HG02885 (cell line): ENCODE results near the gene ATF7.
"Not testable (repeated sequence)": the region's sequence is repeated elsewhere in the genome, so short reads cannot be mapped to it uniquely, and the experiment has no call there.

Source experiments
- ATAC-seq: cut with Tn5 transposase; IDR thresholded peaks from one replicate; pipeline ENCODE4 v1.9.1; 2021; ENCODE audit warnings: mild to moderate bottlenecking; ENCODE audit not compliant: unreplicated experiment, poor library complexity

The ATF7 gene

GRCh38 chr12:53572134-53572758, 53.9 kb downstream of the ATF7 start:
- no peak for ATAC-seq

DNA sequence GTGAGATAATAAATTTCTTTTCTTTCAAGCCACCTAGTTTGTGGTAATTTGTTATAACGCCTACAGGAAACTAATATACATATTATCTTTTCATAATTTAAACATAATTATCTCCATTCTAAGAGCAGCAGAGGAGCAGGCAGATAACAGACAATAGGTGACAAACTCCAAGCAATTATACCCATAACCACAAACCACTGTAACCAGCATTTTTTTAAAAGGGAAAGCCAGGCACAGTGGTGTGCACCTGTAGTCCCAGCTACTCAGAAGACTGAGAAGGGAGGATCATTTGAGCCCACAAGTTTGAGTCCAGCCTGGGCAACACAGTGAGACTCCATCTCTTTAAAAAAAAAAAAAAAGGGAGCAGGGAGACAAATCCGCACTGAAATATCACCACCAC, 54.9 kb downstream of the ATF7 start:
- no peak for ATAC-seq

GRCh38 chr12:53568809-53569557, 57.2 kb downstream of the ATF7 start:
- ATAC-seq: no peak

DNA sequence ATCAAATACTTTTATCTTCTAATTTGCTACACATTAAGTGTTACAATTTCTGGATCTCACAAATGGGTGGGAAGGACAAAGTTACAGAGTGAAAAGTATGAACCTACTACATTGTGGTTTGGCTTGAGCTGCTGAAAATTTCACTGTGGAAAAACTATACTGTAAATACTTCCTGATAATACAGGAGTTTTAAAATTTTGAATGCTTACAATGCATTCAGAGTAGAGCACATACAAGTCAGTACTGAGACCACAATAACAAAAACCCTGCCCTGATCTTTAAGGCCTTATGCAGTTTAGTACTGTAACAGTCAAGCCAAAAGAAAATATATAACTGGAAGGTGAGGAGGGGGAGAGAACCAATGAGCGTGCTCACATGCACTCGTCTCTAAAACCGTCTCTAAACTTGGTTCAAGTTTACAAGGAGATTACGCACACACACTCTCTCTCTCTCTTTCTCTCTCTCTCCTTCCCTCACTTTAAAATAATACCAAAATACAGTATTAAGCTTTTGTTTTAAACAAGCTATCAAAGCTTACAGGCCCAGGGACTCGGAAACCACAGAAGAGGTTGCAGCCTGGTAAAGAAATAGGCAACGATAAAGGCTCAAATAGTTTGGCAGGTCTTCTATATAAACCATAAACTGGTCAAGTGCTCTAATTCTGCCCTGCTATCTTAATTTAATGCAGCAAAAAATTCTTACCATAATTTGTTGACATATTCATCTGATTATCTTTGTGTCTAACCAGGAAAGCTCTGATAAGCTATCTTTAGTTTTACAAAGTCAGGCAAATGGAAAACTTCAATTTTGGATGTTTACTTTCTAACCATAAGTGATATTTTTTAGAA, 58.0 kb downstream of the ATF7 start:
- no peak for ATAC-seq

GRCh38 chr12:53565376-53565775, 60.8 kb downstream of the ATF7 start:
- not testable (repeated sequence) for ATAC-seq

- ATAC-seq: no peak
Observed at GRCh38 chr12:53564941-53565340, 61.2 kb downstream of the ATF7 start.

- ATAC-seq: no peak
Observed at GRCh38 chr12:53564278-53564677, 61.9 kb downstream of the ATF7 start.

- no peak for ATAC-seq
Observed at GRCh38 chr12:53563452-53564028, 62.6 kb downstream of the ATF7 start.

- no peak for ATAC-seq
Observed at GRCh38 chr12:53561590-53561953, 64.6 kb downstream of the ATF7 start.

- ATAC-seq: no peak
Observed at GRCh38 chr12:53560912-53561589, 65.1 kb downstream of the ATF7 start.

- ATAC-seq: no peak
Observed at GRCh38 chr12:53560351-53560750, 65.8 kb downstream of the ATF7 start.

DNA sequence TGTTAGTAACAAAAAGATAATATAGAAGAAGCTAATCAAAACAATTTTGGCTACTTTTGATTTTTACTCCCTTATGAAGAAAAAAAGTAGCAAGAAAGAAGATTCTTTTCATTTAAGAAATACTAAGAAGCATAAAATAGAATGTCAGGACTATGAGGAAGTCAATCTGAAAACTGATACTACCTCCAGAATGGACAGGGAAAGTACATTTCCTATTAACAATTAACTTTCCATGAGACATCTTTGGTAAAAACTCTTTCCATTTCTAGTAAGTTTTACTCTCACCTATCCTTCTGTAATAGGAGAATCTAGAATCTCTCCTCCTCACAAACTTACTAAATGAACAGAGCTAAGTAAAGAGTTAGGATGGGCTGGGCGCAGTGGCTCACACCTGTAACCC, 67.6 kb downstream of the ATF7 start:
- no peak for ATAC-seq

DNA sequence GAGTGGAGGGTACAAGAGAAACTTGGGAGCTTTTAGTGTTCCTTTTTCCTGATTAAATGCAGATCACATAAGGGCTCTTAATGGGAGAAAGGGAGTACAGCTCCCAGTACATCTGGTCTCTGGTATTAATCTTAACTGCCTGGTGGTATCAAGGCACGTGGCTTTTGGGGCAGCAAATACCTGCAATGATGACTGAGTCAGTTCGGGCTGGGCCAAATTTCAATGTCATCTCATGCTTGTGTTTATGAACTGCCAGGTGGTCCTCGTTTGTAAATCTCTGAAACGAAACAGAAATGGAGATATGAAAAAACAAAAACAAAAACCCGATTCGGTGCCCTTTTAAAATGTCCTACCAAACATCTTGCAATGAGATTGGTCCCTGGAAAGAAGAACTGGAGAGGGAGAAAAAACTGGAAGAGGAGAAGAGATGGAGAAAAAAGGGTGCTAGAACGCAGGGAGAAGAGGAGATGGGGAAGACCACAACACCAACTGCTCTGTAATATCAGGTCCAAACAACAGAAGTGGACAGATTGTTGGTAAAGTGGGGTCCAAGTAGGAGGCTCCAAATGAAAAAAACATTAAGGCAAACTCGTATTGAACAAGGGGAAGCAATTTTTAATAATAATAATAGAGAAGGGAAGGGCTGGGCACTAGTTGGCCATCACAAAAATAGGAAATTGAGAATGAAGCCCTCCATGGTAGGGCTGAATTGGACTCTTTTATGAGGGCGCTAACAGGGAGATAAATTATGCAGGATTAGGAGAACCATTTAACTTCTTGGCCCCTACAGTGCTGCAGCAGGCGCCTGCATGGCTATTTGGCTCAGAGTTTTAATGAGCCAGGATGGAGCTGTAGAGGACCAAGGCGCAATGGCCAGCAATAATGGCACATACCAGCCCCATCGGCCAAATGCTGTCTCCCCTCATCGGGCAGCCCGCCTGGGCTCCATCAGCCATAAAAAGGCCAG, 73.5 kb downstream of the ATF7 start:
- no peak for ATAC-seq

DNA sequence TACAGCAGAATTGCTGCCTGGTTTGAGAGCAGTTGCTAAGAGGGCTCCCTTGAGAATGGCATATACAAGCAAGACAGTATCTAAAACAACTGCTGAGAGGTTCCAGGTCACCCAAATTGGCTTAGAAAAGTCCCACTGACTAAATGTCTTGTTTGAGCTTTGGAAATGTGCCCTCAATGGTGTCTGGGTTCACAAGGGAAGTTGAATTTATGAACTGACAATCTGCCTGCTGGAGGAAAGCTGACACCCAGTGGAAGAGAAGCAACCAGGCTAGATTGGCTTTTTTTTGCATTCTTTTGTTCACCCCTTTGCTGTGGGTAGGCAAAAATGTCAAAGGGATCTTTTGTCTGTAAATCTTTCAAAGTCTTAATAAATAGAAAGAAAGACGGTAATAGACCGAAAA, 74.3 kb downstream of the ATF7 start:
- no peak for ATAC-seq

- ATAC-seq: no peak
Observed at GRCh38 chr12:53550595-53550994, 75.6 kb downstream of the ATF7 start.

GRCh38 chr12:53550131-53550530, 76.1 kb downstream of the ATF7 start:
- ATAC-seq: not testable (repeated sequence)

DNA sequence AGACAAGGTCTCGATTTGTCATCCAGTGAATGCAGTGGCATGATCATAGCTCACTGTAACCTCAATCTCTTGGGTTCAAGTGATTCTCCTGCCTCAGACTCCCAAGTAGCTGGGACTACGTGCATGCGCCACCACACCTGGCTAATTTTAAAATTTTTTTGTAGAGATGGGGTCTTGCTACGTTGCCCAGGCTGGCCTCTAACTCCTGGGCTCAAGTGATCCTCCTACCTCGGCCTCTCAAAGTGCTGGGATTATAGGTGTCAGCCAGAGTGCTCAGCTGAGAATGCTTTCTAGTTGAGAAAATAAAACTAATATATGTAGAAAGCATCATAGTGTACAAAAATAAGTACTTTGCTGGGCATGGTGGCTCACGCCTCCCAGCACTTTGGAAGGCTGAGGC, 77.8 kb downstream of the ATF7 start:
- not testable (repeated sequence) for ATAC-seq

GRCh38 chr12:53543539-53543938, 82.6 kb downstream of the ATF7 start:
- peak; percentile 88 for ATAC-seq

DNA sequence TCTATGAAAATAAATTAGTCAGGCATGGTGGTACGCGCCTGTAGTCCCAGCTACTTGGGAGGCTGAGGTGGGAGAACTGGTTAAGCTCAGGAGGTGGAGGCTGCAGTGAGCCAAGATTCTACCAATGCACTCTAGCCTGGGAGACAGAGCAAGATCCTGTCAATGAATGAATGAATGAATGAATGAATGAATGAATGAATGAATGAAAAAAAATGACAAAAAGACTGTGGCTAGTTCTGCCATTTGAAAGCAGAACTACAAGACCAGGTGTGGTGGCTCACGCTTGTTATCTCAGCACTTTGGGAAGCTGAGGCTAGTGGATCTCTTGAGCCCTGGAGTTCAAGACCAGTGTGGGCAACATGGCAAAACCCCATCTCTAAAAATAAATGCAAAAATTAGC, 86.7 kb downstream of the ATF7 start:
- no peak for ATAC-seq
